ENCODE data around the gene MSX2.

DNA sequence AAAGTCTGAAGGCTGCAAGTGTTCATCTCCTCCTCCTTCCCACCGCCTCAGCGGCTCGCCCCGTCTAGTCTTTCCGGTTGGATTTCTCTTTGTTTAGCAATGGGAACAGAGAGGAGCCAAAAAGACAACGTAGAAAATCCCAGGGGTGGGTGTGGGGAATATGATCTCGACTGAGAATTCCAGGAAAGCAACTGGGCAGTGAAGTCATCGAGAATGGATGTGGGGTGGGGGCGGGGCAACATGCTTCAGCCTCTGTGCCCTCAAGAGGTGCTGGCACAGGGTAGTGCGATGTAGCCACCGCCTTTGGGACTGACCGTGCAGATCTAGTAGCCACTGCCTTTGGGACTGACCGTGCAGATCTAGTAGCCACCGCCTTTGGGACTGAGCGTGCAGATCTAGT lies 12.9 kb downstream of the MSX2 start:
- TF ChIP-seq, protein P1, sequence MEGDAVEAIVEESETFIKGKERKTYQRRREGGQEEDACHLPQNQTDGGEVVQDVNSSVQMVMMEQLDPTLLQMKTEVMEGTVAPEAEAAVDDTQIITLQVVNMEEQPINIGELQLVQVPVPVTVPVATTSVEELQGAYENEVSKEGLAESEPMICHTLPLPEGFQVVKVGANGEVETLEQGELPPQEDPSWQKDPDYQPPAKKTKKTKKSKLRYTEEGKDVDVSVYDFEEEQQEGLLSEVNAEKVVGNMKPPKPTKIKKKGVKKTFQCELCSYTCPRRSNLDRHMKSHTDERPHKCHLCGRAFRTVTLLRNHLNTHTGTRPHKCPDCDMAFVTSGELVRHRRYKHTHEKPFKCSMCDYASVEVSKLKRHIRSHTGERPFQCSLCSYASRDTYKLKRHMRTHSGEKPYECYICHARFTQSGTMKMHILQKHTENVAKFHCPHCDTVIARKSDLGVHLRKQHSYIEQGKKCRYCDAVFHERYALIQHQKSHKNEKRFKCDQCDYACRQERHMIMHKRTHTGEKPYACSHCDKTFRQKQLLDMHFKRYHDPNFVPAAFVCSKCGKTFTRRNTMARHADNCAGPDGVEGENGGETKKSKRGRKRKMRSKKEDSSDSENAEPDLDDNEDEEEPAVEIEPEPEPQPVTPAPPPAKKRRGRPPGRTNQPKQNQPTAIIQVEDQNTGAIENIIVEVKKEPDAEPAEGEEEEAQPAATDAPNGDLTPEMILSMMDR (IDR thresholded peaks at IDR 0.05), result no peak
- TF ChIP-seq CHD2 (IDR thresholded peaks at IDR 0.05; ENCODE audit: low read length, partially characterized antibody) (no peak), NFIC (IDR thresholded peaks at IDR 0.05; ENCODE audit: borderline replicate concordance) (no peak)

All from SK-N-SH (cell line).